Measurements from ENCODE around the gene ASXL2.

Gene ASXL2

GRCh38 chr2:25757906-25758305 is 120.4 kb downstream of the ASXL2 start:
- TF ChIP-seq EZH2phosphoT487 (conservative IDR thresholded peaks at IDR 0.05; ENCODE audit: low read length) = no peak
- Histone ChIP-seq H3K9me3 (ENCODE audit: insufficient read depth, low read length) (no peaks in the 10 kb centered on the region), H3K4me2 (ENCODE audit: low read depth, low read length, poor library complexity, severe bottlenecking) (no peak overlapping the region), H3K4me3 (ENCODE audit: insufficient read depth, low read length, poor library complexity, severe bottlenecking) (no peak overlapping the region), H3K79me2 (ENCODE audit: insufficient read depth, low read length) (no peaks in the 10 kb centered on the region), H3F3A (ENCODE audit: insufficient read depth) (peaks cover 5% of the 10 kb centered on the region; the same call in 1 of the 2 replicates), H3K27me3 (ENCODE audit: low read length) (no peaks in the 10 kb centered on the region), H4K20me1 (ENCODE audit: low read depth, low read length) (no peaks in the 10 kb centered on the region), H3K36me3 (ENCODE audit: low read length) (peaks cover 13% of the 10 kb centered on the region; the same call in 1 of the 2 replicates), H3K9me2 (replicated peaks; ENCODE audit: insufficient read depth, low read length) (no peaks in the 10 kb centered on the region), H2AFZ (ENCODE audit: low read depth, low read length, severe bottlenecking) (no peak overlapping the region), H3K27ac (ENCODE audit: low read depth, low read length) (no peak overlapping the region), H3K9ac (ENCODE audit: low read length) (no peak overlapping the region)

- peaks cover 5% of the 10 kb centered on the region; the same call in 1 of the 2 replicates for H3F3A ChIP-seq (ENCODE audit: insufficient read depth)
- H3K36me3 ChIP-seq (ENCODE audit: low read length) = peaks cover 13% of the 10 kb centered on the region; the same call in 1 of the 2 replicates
These were observed 121.8 kb downstream of the ASXL2 start for GRCh38 chr2:25756536-25756935.

GRCh38 chr2:25749676-25750075 is 128.6 kb downstream of the ASXL2 start:
- no peaks in the 10 kb centered on the region for H3F3A ChIP-seq (ENCODE audit: insufficient read depth)
- no peak overlapping the region for H3K4me3 ChIP-seq (ENCODE audit: insufficient read depth, low read length, poor library complexity, severe bottlenecking)
- no peaks in the 10 kb centered on the region for H3K79me2 ChIP-seq (ENCODE audit: insufficient read depth, low read length)
- no peak overlapping the region for H3K27ac ChIP-seq (ENCODE audit: low read depth, low read length)
- H2AFZ ChIP-seq (ENCODE audit: low read depth, low read length, severe bottlenecking) = no peak overlapping the region
- no peak overlapping the region for H3K4me2 ChIP-seq (ENCODE audit: low read depth, low read length, poor library complexity, severe bottlenecking)
- H3K9me2 ChIP-seq (replicated peaks; ENCODE audit: insufficient read depth, low read length) = no peaks in the 10 kb centered on the region
- no peaks in the 10 kb centered on the region for H3K9me3 ChIP-seq (ENCODE audit: insufficient read depth, low read length)
- no peaks in the 10 kb centered on the region for H3K27me3 ChIP-seq (ENCODE audit: low read length)
- no peaks in the 10 kb centered on the region for H4K20me1 ChIP-seq (ENCODE audit: low read depth, low read length)
- H3K36me3 ChIP-seq (ENCODE audit: low read length) = peaks cover 11% of the 10 kb centered on the region; the same call in 1 of the 2 replicates
- TF ChIP-seq EZH2phosphoT487 (conservative IDR thresholded peaks at IDR 0.05; ENCODE audit: low read length) (no peak), CTCF (IDR thresholded peaks at IDR 0.05; ENCODE audit: insufficient read depth, low read length, poor library complexity, severe bottlenecking) (no peak)
- no peak overlapping the region for H3K9ac ChIP-seq (ENCODE audit: low read length)

More at GRCh38 chr2:25756536-25756935, 121.8 kb downstream of the ASXL2 start:
- Histone ChIP-seq H3K79me2 (ENCODE audit: insufficient read depth, low read length) (no peaks in the 10 kb centered on the region), H2AFZ (ENCODE audit: low read depth, low read length, severe bottlenecking) (no peak overlapping the region), H3K9me3 (ENCODE audit: insufficient read depth, low read length) (no peaks in the 10 kb centered on the region), H3K4me3 (ENCODE audit: insufficient read depth, low read length, poor library complexity, severe bottlenecking) (no peak overlapping the region), H3K9me2 (replicated peaks; ENCODE audit: insufficient read depth, low read length) (no peaks in the 10 kb centered on the region), H4K20me1 (ENCODE audit: low read depth, low read length) (no peaks in the 10 kb centered on the region), H3K27me3 (ENCODE audit: low read length) (no peaks in the 10 kb centered on the region), H3K9ac (ENCODE audit: low read length) (no peak overlapping the region), H3K4me2 (ENCODE audit: low read depth, low read length, poor library complexity, severe bottlenecking) (no peak overlapping the region), H3K27ac (ENCODE audit: low read depth, low read length) (no peak overlapping the region)
- no peak for TF ChIP-seq CTCF (IDR thresholded peaks at IDR 0.05; ENCODE audit: insufficient read depth, low read length, poor library complexity, severe bottlenecking)
- TF ChIP-seq EZH2phosphoT487 (conservative IDR thresholded peaks at IDR 0.05; ENCODE audit: low read length) = no peak

- H4K20me1 ChIP-seq (ENCODE audit: low read depth, low read length) = no peaks in the 10 kb centered on the region
- H3K36me3 ChIP-seq (ENCODE audit: low read length) = peaks cover 3% of the 10 kb centered on the region; the same call in 1 of the 2 replicates
- H3K27me3 ChIP-seq (ENCODE audit: low read length) = no peaks in the 10 kb centered on the region
- H3F3A ChIP-seq (ENCODE audit: insufficient read depth) = no peaks in the 10 kb centered on the region
- no peak overlapping the region for H3K4me3 ChIP-seq (ENCODE audit: insufficient read depth, low read length, poor library complexity, severe bottlenecking)
- no peak overlapping the region for H3K27ac ChIP-seq (ENCODE audit: low read depth, low read length)
- H3K9me3 ChIP-seq (ENCODE audit: insufficient read depth, low read length) = no peaks in the 10 kb centered on the region
- H3K9me2 ChIP-seq (replicated peaks; ENCODE audit: insufficient read depth, low read length) = no peaks in the 10 kb centered on the region
- H3K9ac ChIP-seq (ENCODE audit: low read length) = no peak overlapping the region
- TF ChIP-seq EZH2phosphoT487 (conservative IDR thresholded peaks at IDR 0.05; ENCODE audit: low read length) (no peak), CTCF (IDR thresholded peaks at IDR 0.05; ENCODE audit: insufficient read depth, low read length, poor library complexity, severe bottlenecking) (no peak)
- no peak overlapping the region for H3K4me2 ChIP-seq (ENCODE audit: low read depth, low read length, poor library complexity, severe bottlenecking)
- H2AFZ ChIP-seq (ENCODE audit: low read depth, low read length, severe bottlenecking) = no peak overlapping the region
- no peaks in the 10 kb centered on the region for H3K79me2 ChIP-seq (ENCODE audit: insufficient read depth, low read length)
These were observed 134.2 kb downstream of the ASXL2 start for GRCh38 chr2:25744055-25744454.
